NK-92 treated with Interleukin-12 subunit alpha and Interleukin-12 subunit beta, amount 100 ng/mL, for 24 hours (cell line): Measurements from ENCODE around the gene LIPI.
"Not testable (repeated sequence)": the region's sequence is repeated elsewhere in the genome, so short reads cannot be mapped to it uniquely, and the experiment has no call there.

ENCODE experiments used
- DNase-seq: peaks from one replicate; lab custom pipeline; 2025; lab: John Stamatoyannopoulos, UW

LIPI gene

GRCh38 chr21:14072761-14073535 lies 137.8 kb downstream of the LIPI start:
- no peak for DNase-seq

- DNase-seq: no peak
Measured at GRCh38 chr21:14071902-14072734, 138.6 kb downstream of the LIPI start.

- DNase-seq: no peak
Measured at GRCh38 chr21:14070968-14071367, 139.8 kb downstream of the LIPI start.

- no peak for DNase-seq
Measured at GRCh38 chr21:14070049-14070893, 140.5 kb downstream of the LIPI start.

- DNase-seq: no peak
Measured at GRCh38 chr21:14064296-14064645, 146.5 kb downstream of the LIPI start.

GRCh38 chr21:14063620-14064295 lies 147.0 kb downstream of the LIPI start:
- not testable (repeated sequence) for DNase-seq

- not testable (repeated sequence) for DNase-seq
Measured at GRCh38 chr21:14062684-14063083, 148.1 kb downstream of the LIPI start.

GRCh38 chr21:14061820-14062219 lies 148.9 kb downstream of the LIPI start:
- DNase-seq: not testable (repeated sequence)

GRCh38 chr21:14058995-14059627 lies 151.6 kb downstream of the LIPI start:
- DNase-seq: not testable (repeated sequence)
